ENCODE results near the gene PCLAF.

The PCLAF gene

GRCh38 chr15:64314456-64314855, 66.8 kb downstream of the PCLAF start:
- DNase-seq, result no peak
